Measurements from ENCODE around the gene LSM11.

DNA sequence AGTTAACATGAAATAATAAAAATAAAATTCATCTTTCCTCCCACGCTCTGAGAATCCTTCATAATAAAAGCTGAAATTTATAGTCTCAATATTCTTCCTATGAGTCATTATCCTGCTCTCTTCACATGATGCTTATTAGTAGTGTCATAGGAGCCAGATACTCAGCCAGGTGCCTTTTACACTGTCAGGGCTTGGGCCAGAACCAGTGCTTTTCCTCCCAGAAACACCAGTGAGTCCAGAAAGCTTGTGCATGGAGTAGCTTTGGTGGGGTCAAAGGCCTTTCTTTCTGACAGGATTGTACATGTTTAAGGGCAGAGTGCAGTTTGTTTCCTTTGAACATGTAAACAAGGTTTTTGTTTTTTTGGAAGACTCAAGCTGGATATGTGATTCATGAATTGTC is 6.8 kb downstream of the LSM11 start:
- TF ChIP-seq, protein P1, sequence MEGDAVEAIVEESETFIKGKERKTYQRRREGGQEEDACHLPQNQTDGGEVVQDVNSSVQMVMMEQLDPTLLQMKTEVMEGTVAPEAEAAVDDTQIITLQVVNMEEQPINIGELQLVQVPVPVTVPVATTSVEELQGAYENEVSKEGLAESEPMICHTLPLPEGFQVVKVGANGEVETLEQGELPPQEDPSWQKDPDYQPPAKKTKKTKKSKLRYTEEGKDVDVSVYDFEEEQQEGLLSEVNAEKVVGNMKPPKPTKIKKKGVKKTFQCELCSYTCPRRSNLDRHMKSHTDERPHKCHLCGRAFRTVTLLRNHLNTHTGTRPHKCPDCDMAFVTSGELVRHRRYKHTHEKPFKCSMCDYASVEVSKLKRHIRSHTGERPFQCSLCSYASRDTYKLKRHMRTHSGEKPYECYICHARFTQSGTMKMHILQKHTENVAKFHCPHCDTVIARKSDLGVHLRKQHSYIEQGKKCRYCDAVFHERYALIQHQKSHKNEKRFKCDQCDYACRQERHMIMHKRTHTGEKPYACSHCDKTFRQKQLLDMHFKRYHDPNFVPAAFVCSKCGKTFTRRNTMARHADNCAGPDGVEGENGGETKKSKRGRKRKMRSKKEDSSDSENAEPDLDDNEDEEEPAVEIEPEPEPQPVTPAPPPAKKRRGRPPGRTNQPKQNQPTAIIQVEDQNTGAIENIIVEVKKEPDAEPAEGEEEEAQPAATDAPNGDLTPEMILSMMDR (conservative IDR thresholded peaks at IDR 0.05 in 1 of 2, IDR thresholded peaks at IDR 0.05 in 1 of 2; ENCODE audit: extremely low read depth in 1 of 2, insufficient read depth in 1 of 2, low read depth in 1 of 2, low read length in 2 of 2), result no peak
- TF ChIP-seq EZH2 (IDR thresholded peaks at IDR 0.05; ENCODE audit: borderline replicate concordance, low read length), result no peak
